ENCODE measurements around the gene KRT4. TPM values are rescaled to one million over a fixed set of nuclear protein-coding genes. Genes with fewer than 3 reads are reported as not detected.

KRT4 gene
- total RNA-seq, 1 donor from 2014 or later = not detected

DNA sequence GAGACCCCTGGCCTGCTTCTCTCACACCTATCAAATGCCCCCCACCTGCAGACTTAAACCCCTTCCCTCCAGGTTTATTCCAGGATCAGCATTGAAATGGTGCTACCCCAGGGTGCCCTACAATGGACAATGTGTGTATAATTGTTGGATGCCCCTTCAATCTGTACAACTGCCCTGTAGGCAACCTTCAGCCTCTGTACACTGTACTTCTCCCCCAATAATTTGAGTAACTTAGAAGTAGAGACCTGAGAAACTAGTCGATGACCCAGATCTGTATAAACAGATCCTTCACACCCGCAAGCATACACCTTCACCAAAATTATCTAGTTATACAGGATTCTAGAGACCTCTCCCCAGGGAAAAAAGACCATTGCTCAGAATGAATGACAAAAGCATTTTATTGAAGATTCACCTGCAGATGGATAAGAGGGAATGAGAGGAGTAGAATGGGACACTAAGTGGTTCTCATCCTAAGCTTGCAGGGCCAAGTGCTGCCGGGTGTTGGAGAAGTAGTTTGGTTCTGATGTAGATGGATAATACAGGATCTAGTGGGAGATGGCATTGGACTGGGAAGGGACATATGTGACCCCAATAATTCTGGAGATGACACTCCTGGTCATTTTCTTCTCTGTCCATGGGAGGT, 7.6 kb downstream of the KRT4 start:
- Mint-ChIP-seq H3K27ac (ENCODE audit: unreplicated experiment) (no peak overlapping the region), H3K4me3 (ENCODE audit: unreplicated experiment) (no peak overlapping the region), H3K27me3 (ENCODE audit: unreplicated experiment) (peaks cover 7% of the 10 kb centered on the region)

DNA sequence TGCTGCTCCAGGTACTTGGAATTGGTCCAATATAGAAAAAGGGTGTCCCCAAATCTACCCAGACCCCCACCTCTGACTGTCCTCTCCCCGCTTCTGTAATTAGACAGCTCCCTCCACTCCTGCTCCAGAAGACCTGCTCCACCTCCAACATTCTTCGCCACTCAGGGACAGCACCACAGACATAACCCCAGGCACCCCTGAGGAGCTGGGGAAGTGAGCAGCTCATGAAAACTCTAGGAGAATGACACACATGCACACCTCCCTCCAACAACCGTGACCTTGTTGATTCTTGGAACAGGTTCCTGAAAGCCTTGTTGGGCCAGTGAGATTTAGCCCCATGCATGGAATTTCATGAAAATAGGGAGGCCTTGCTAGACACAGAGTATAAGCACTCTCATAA, 8.2 kb downstream of the KRT4 start:
- H3K9me3 Mint-ChIP-seq (ENCODE audit: unreplicated experiment) = peaks cover 3% of the 10 kb centered on the region
- no peak for DNase-seq
- no peak overlapping the region for H3K27ac Mint-ChIP-seq (ENCODE audit: unreplicated experiment)
- H3K36me3 Mint-ChIP-seq (ENCODE audit: unreplicated experiment) = no peaks in the 10 kb centered on the region
- no peak overlapping the region for H3K4me3 Mint-ChIP-seq (ENCODE audit: unreplicated experiment)
- TF ChIP-seq, protein P1, sequence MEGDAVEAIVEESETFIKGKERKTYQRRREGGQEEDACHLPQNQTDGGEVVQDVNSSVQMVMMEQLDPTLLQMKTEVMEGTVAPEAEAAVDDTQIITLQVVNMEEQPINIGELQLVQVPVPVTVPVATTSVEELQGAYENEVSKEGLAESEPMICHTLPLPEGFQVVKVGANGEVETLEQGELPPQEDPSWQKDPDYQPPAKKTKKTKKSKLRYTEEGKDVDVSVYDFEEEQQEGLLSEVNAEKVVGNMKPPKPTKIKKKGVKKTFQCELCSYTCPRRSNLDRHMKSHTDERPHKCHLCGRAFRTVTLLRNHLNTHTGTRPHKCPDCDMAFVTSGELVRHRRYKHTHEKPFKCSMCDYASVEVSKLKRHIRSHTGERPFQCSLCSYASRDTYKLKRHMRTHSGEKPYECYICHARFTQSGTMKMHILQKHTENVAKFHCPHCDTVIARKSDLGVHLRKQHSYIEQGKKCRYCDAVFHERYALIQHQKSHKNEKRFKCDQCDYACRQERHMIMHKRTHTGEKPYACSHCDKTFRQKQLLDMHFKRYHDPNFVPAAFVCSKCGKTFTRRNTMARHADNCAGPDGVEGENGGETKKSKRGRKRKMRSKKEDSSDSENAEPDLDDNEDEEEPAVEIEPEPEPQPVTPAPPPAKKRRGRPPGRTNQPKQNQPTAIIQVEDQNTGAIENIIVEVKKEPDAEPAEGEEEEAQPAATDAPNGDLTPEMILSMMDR (IDR thresholded peaks at IDR 0.05; ENCODE audit: partially characterized antibody, unreplicated experiment) = no peak
- H3K27me3 Mint-ChIP-seq (ENCODE audit: unreplicated experiment) = peaks cover 7% of the 10 kb centered on the region
- H3K4me1 Mint-ChIP-seq (ENCODE audit: low read depth, unreplicated experiment) = peaks cover 2% of the 10 kb centered on the region

More for the DNA sequence above, 7.6 kb downstream of the KRT4 start:
- Mint-ChIP-seq H3K4me1 (ENCODE audit: low read depth, unreplicated experiment) (no peaks in the 10 kb centered on the region), H3K9me3 (ENCODE audit: unreplicated experiment) (peaks cover 3% of the 10 kb centered on the region), H3K36me3 (ENCODE audit: unreplicated experiment) (no peaks in the 10 kb centered on the region)
- DNase-seq = no peak
- TF ChIP-seq, protein P1 (IDR thresholded peaks at IDR 0.05; ENCODE audit: partially characterized antibody, unreplicated experiment) = no peak

DNA sequence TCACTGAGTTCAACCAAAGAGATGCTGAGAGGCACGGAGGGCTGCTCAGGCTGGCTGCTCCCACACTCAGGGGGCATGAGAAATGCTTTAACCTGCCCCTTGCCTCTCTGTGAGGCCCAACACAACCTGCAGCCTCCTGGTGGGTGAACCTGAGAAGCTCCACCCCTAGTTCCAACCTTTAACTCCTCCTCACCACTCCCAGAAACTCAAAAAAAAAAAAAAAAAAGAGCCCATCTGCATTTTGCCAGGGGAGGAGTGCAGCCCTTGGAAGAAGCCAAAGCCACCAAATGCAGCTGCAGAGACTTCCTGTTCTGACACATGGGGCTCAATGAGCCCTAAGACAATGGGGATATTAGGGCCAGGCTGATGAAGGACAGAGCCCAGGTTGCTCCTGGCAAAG, 8.9 kb downstream of the KRT4 start:
- Mint-ChIP-seq H3K27me3 (ENCODE audit: unreplicated experiment) (peaks cover 7% of the 10 kb centered on the region), H3K4me3 (ENCODE audit: unreplicated experiment) (no peak overlapping the region), H3K9me3 (ENCODE audit: unreplicated experiment) (peaks cover 3% of the 10 kb centered on the region), H3K4me1 (ENCODE audit: low read depth, unreplicated experiment) (peaks cover 2% of the 10 kb centered on the region), H3K27ac (ENCODE audit: unreplicated experiment) (no peak overlapping the region), H3K36me3 (ENCODE audit: unreplicated experiment) (no peaks in the 10 kb centered on the region)
- no peak for DNase-seq
- TF ChIP-seq, protein P1 (IDR thresholded peaks at IDR 0.05; ENCODE audit: partially characterized antibody, unreplicated experiment) = no peak

DNA sequence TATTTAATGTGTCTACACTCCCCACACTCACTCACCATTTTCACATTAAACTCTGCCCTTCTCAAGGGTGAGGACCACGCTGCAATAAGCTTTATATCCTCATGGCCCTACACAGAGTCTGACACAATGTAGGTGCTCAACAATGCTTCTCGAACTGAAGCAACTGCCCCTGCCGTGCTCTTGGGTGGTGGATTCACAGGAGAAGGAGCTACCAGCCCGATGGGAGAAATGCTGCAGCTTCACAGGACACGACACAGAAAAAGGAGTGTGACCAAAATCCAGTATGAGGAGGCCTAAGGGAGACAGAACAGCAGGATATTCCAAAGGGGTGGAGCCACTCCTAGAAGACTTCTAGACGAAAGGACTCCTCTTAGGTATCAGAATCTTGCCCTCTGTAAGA, 11.5 kb downstream of the KRT4 start:
- no peak for DNase-seq
- H3K4me3 Mint-ChIP-seq (ENCODE audit: unreplicated experiment) = peak overlapping the region; percentile 28
- TF ChIP-seq, protein P1 (IDR thresholded peaks at IDR 0.05; ENCODE audit: partially characterized antibody, unreplicated experiment) = no peak
- peaks cover 4% of the 10 kb centered on the region for H3K27me3 Mint-ChIP-seq (ENCODE audit: unreplicated experiment)
- H3K27ac Mint-ChIP-seq (ENCODE audit: unreplicated experiment) = no peak overlapping the region
- H3K9me3 Mint-ChIP-seq (ENCODE audit: unreplicated experiment) = peaks cover 3% of the 10 kb centered on the region
- no peaks in the 10 kb centered on the region for H3K36me3 Mint-ChIP-seq (ENCODE audit: unreplicated experiment)
- peaks cover 2% of the 10 kb centered on the region for H3K4me1 Mint-ChIP-seq (ENCODE audit: low read depth, unreplicated experiment)

DNA sequence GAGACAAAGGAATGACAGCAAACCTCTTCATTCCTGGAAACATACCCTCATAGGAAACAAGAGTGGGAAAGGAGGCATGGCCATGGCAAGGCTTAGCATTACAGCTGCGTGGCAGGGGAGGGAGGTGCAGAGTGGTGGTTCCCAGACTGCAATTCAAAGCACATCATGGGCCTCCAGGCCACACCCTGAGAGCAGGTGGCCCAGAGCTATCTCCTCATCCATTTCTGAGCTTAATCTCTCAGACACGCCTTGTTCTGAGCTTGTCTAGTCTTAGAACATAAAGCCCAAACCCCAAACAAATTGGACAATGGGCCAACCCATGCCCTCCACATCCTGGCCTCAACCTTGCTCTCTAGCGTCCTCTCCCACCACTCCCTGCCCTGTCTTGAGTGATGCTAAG, 12.1 kb downstream of the KRT4 start:
- H3K4me3 Mint-ChIP-seq (ENCODE audit: unreplicated experiment) = no peak overlapping the region
- peaks cover 3% of the 10 kb centered on the region for H3K9me3 Mint-ChIP-seq (ENCODE audit: unreplicated experiment)
- H3K36me3 Mint-ChIP-seq (ENCODE audit: unreplicated experiment) = no peaks in the 10 kb centered on the region
- H3K27me3 Mint-ChIP-seq (ENCODE audit: unreplicated experiment) = peaks cover 4% of the 10 kb centered on the region
- no peak for DNase-seq
- TF ChIP-seq, protein P1 (IDR thresholded peaks at IDR 0.05; ENCODE audit: partially characterized antibody, unreplicated experiment) = no peak
- peaks cover 2% of the 10 kb centered on the region for H3K4me1 Mint-ChIP-seq (ENCODE audit: low read depth, unreplicated experiment)
- no peak overlapping the region for H3K27ac Mint-ChIP-seq (ENCODE audit: unreplicated experiment)
